HG02642 (cell line): ENCODE results near the gene ANKRD44.

Experiments
- ATAC-seq: cut with Tn5 transposase; IDR thresholded peaks from one replicate; pipeline ENCODE4 v1.9.1; 2021; ENCODE audit warnings: mild to moderate bottlenecking; ENCODE audit not compliant: unreplicated experiment, poor library complexity

Gene ANKRD44

DNA sequence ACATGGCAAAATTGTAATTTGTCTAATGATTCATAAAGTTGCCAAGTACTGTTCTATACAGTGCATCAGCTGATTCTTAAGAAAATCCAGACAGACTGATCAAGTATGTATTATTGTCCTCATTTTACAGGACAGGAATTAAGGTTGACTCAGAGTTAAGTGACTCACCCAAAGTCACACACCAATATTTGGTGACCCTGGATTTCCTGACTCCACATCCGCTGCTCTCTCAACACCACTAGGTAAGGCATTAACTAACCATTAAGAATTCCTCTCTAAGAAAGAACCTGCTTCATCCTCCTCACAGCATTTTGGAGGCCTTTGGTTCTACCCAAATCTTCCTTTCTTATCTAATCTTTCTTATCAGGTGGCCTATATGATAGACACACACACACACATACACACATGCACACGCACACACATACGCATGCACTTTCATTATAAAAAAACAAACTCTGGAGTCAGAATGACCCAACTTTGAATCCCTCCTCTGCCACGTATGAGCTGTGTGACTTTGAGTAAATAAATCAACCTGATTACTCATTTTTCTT is 150.8 kb downstream of the ANKRD44 start:
- no peak for ATAC-seq

DNA sequence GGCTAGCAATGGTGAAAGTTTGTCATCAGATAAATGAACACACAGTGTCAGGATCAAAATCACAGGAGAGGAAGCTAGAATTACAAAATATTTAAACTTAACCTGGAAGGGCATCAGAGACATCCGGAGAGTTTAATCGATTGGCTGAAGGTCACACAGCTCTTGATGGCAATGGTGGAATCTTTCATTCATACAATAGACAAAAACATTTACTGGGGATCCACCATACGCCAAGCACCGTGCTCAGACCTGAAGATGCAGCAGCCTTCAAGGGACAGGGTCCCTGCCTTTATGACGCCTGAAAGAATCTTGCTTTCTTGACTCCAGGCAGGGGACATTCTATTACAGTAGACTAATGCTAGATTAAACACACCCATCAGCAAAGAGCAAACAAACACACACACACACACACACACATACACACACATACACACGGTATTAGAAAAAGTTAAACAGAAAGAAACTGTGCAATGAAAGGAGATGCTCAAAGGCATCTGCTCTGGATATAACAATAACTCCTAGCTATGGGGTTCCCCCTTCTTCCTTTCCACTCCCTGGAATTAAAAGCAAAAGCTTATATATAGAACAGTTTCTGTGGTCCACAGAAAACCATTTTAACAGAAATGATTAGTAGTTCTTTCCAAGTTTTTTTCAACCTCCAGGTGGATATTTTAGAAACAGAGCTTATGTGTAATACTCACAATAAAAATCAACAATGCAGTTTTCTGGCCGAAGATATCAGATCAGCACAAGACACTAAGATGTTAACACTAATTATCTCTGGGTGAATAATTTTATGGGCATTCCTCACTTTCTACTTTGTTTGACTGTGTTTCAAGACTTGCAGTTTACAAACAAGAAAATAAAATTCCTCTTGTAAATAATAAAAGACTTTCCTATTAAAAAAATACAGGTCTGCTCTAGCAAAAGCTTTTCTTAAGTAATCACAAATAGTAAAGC is 151.7 kb downstream of the ANKRD44 start:
- no peak for ATAC-seq

DNA sequence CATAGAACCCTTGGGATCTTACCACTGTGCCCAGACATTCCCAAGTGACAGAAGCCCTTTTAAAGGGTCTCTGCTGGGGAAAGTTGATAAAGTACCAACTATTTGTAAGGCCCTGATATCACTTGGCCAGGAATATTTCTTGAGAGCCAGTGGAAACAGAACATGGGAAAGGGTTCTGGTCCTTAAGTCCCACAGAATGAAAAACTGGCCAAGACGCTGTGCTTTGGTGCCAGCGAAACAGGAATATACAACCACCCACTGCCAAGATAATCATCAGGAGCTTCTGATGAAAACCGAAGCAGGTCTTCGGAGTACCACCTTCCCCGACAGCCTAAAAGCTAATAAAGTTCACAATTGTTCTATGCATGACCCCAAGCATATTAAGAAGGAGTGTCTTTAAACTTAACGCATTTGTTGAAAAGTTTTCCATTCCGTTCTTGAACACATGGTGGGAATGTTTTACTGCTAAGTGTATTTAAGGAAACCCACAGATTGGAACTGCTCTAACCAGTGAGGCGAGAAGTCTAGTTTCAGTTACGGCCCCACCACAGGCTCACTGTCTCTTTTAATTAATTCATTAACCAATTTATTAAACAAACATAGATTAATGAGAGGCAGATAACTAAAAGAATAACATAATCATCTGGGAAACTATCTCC is 152.6 kb downstream of the ANKRD44 start:
- no peak for ATAC-seq

DNA sequence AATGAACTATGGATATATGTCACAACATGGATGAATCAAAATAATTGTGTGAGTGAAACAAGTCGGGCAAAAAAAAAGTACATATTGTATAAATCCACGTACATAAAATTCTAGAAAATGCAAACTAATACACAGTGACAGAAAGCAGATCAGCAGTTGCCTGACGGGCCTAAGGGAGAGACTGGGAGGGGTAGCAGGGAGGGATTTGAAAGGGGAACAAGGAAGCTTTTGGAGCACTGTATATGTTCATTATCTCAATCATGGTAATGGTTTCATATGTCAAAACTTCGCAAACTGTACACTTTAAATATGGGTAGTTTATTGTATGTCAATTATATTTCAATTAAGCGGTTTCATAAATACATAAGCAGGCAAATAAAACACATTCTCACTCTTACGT is 153.8 kb downstream of the ANKRD44 start:
- ATAC-seq: no peak

DNA sequence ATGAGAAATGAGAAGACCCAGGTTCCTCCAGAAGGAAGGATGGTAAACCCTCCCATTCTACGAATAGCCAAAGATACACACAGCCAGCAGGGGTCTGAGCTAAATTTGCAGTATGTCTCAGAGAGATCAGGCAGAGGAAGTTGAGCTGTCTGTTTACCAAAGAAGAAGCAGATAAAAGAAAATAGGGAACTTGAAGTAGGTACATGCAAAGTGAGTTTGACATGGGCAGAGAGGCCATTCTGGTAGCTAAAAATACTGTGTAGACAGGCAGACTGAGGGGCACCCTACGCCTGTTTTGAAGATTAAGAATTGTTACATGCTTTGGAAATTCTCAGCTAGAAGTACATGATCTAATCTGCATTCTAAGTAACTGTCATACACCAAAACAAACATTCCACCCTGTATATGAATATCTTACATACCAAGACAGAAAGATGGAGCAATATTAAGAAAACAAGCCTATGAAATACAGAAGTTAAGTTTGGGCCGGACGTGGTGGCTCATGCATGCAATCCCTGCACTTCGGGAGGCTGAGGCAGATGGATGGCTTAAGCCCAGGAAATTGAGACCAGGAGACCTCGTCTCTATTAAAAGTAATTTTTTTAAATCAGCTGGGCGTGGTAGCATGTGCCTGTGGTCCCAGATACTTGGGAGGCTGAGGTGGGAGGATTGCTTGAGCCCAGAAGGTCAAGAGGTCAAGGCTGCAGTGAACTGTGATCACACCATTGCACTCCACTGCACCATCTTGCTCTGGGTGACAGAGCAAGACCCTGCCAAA is 157.9 kb downstream of the ANKRD44 start:
- peak; percentile 91 for ATAC-seq

DNA sequence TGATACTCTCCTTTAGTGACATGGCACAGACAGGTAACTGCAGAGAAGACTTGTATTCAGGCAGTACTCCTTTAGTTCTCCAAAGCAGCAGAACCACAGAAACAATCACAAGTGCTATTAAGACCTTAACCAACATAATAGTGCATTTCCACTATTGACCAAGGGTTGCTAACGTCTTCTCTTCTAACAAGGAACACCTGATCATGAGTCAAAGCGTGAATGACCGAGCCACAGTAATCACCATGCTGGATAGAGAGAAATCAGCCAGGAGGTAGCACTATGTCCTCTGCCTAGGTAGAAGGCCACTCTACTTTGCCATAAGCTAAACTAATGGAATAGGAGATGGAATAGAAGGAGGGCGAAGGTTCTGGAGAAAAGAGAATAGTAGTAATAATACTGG is 161.0 kb downstream of the ANKRD44 start:
- no peak for ATAC-seq

DNA sequence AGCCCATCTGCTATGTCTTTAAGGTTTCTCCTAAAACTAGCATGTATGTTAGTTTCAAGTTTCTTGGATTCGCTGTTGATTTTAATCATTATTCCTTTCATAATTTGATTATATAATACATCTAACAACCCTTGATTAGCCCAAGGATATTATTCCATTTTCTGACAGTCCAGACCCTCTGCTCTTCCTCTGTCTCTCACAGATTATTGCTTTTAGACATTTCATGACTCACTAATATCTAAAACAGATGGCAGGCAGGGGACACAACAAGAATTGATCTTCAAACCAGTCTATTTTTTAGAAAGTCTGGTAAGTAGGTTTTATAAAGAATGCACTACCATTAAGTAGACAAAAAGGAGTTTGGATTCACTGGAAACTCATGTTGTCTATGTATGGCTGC is 162.2 kb downstream of the ANKRD44 start:
- ATAC-seq: no peak

DNA sequence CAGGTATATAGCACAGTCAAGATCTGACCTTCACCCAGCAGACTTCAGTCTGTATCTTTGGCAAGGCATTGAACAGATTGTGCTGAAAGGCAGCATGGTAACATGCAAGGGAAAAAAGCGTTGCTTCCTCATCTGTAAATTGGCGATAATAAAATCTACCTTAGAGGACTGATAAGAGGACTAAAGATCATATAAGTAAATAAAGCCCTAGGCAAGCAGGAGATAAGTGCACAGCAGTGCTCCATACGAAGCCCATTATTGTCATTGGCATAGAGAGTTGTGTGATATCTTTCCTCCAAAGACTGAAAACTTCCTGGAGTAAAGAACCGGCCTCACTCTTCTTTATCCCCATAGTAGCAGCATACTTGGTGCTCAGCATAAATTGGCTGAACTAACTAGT is 162.6 kb downstream of the ANKRD44 start:
- no peak for ATAC-seq

DNA sequence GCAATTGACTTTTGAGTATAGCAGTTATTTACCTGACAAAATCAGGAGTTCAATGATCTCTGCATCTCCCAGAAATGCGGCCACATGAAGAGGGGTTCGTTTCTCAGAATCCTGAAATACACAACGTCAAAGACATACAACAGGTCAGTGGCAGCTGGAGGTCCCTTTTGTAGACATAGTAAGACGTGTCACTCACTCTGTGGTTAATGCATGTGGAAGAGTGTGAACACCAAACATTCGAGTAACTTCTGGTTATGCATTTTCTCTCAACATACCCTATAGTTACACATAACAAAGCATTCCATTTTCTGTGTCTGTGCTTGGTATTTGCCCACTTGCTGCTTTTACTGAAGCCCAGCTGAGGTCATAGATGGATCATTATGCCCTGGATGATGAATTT is 163.6 kb downstream of the ANKRD44 start:
- ATAC-seq: no peak

DNA sequence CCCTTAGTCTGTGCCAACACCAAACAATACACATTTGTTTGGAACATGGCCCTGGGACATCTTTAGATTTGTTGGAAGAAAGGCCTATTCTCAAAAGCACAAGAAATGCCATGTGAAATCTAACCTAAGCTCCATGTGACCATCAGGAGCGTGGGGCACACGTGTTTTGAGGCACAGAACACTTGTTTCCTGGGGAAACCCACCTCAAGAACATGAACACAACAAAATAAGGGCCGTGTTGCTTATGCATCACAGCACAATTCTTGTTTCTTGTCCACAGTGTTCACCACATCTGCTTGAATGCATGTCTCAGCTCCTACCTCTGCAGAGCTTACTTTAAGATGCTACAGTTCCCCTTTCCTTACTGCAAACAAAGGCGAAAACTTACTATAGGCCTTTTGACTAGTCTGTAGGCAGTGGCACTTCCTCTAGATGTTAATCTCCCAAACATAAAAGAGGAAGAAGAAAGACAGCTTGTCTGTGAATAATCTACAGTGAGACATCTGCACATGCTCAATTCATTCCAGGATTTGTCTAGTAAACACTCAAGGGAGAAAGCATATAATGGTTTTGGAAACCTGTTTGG is 165.0 kb downstream of the ANKRD44 start:
- ATAC-seq: peak; percentile 98

DNA sequence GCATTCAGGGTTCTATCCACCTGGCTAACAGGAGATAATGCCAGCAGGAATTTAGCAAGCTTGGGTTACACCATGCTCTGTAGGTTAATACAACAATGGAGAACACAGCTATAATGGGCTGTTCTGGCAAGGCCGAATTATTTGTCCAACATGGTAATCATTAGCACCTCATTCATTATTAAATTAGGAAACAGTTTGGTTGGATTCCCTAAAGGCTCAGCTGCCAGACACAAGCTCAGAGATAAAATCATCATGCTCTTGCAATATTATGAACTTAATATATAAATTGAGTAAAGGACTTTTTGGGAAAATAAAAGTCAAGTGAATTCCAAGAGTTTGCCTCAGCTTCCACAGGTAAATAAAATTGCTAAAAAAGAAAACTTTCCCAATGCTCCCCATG is 166.4 kb downstream of the ANKRD44 start:
- no peak for ATAC-seq

DNA sequence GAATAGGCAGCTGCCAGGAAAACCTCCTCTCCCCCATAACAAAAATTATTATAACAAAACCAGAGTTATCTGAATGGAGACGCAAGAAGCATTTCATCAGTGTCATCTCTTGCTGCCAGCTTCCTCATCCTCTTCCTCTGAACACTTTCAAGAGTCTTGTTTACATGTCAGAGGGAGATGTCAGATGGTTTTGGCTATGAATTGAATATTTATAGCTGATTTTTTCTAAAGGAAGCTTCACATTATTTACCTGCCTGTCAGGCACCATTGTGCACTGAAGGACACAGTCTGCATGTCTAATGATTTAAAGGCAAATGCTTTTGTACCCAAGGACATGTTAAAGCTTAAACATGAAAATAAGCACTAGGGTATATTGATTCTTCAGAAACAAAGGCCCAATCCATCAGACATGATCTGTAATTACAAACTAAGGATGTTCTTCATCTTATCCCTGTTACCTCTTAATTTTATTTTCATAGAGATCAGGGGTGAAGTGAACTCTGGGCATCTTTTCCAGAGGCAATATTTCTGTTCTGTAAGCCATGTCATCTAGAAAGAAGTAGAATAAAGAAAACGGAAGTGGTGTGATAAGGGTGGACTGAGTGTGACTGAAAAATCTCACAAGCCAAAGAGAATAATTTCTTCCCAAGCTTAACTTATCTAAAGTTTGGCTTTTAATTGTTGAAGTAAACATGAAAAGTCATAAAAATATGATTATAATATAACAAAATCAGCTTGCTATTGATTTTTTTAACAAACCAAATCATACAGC is 168.7 kb downstream of the ANKRD44 start:
- ATAC-seq: no peak

DNA sequence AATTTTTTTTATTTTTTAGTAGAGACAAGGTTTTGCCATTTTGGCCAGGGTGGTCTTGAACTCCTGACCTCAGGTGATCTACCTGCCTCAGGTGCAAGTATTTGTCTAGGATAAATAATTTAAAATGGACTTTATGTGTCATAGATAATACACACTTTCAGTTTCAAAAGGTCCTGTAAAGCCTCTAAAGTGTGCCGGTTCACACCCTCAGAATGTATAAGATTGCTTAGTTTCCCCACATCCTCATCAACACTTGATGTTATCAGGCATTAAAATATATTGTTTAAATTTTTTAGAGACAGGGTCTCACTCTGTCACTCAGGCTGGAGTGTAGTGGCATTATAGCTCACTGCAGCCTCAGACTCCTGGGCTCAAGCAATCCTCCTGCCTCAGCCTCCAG is 170.5 kb downstream of the ANKRD44 start:
- ATAC-seq: no peak

DNA sequence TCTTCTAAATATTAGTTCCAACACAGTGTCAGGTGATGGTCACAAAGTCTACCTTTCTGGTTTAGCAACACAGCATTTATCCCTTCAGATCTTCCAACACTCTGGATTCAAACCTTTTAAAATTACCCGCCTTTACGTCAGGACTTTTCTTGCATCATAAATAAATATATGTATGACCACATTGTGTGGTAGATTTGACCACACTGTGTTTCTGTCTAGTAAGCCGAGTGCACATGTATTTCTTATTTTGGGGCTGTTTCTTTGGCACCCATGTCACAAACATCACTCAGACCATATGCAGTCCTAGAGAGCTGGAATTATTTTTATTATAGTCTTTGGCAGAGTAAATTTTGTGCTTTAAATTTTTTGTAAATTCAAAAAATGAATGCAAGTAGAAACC is 172.1 kb downstream of the ANKRD44 start:
- no peak for ATAC-seq

DNA sequence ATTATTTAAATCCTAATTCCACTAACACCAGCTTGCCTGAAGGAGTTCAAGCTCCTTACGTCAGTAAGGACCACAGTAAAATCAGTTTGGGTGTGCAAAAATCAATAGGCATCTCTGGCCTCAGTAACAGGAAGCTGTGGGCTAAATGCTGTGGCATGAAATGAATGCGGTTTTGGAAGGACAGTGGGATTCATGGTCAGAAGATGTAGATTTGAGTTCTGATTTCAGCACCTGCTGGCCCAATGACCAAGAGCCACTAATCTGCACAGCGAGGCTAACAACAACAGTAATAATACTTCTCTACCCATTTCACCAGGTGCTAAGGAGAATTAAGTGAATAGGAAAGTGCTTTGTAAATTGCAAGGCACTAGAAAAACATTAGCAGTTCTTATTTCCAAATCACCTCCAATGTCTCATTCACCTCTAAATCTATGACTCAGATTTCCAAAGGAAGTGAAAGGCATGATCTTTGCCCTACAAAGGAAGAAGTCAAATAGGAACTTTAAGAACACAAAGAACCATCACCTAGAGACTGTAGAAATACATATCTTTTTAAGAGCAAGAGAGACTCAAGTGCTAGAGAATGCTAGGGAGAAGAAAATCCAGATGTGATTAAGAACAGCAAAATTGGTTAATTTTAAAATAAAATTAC is 172.6 kb downstream of the ANKRD44 start:
- no peak for ATAC-seq

DNA sequence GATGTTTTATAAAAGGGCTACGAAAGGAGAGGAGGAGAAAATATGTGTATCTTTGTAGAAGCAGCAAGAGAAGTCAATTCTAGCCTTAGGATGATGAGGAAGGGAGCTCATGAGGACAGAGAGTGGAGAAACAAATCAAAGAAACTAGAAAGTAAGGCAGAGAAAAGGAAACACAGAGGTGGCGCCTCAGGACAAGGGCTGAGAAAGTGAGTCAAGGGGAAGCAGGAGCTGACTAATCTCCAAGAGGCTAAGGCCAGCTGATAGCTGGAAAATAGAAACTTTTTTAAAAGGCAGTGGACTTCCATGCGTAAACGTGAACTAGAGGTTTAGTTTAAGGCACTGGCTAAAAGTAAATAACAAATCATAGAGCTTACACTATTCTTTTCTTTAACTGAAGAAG is 173.3 kb downstream of the ANKRD44 start:
- ATAC-seq: no peak

DNA sequence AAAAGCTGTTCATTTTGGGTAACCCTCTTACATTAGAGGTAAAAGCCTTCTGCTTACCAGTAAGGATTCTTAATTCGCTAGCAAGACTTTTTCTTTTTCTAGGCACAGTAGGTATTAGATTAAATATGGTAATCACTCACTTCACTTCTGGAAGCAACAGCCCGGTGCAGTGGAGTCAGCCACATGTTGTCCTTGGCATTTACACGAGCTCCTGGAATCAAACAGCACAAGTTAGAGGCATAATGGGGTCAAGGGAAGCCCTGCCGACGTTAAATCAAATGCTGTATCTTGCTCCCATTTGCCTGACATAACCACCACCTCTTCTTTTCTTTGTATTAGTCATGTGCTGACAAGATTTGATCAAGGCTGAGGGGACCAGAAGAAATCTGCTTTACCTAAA is 174.1 kb downstream of the ANKRD44 start:
- ATAC-seq: no peak

DNA sequence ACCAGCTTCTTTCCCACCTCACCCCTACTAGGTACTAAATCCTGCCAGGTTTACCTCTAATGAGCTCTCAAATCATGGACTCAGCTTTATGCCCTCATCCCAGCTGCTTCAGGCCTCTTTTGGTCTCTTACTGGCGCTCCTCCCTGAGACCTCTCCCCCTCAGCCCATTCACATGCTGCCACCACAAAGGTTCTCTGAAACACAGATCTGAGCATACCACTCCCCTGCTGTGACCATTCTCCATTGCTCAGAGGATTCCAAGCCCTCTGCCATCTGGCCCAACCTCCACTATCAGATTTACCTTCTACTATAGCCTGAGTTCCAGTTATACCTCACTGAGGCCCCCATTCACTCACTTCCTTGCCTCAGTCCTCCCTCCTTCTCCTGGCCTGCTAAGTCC is 174.8 kb downstream of the ANKRD44 start:
- no peak for ATAC-seq

DNA sequence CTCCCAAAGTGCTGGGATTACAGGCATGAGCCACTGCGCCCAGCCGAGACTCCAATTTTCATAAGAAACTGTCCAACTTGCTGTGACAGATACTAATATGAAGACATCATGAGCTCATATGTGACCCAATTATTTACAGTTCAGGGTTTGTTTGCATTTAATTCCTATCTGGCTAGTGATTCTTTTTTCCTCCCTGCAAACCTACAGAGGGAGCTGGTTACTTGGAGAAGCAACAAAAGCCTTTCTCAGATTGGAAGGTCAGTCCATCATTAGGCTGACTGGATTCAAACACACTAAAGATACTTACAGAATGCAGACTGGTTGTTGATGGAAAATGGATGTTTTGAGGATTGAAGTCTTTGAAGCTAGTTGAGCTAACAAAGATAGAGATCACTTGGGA is 176.4 kb downstream of the ANKRD44 start:
- no peak for ATAC-seq
